GM19351 (cell line): ENCODE data around the gene C1QTNF9.
A peak's percentile ranks its signal among the peaks of the same experiment; 100 is the strongest.
"Not testable (repeated sequence)": the region's sequence is repeated elsewhere in the genome, so short reads cannot be mapped to it uniquely, and the experiment has no call there.

Source experiments
- ATAC-seq: cut with Tn5 transposase; IDR thresholded peaks from one replicate; pipeline ENCODE4 v1.9.1; 2021; ENCODE audit warnings: mild to moderate bottlenecking, moderate library complexity; ENCODE audit not compliant: unreplicated experiment

The C1QTNF9 gene, protein sequence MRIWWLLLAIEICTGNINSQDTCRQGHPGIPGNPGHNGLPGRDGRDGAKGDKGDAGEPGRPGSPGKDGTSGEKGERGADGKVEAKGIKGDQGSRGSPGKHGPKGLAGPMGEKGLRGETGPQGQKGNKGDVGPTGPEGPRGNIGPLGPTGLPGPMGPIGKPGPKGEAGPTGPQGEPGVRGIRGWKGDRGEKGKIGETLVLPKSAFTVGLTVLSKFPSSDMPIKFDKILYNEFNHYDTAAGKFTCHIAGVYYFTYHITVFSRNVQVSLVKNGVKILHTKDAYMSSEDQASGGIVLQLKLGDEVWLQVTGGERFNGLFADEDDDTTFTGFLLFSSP

DNA sequence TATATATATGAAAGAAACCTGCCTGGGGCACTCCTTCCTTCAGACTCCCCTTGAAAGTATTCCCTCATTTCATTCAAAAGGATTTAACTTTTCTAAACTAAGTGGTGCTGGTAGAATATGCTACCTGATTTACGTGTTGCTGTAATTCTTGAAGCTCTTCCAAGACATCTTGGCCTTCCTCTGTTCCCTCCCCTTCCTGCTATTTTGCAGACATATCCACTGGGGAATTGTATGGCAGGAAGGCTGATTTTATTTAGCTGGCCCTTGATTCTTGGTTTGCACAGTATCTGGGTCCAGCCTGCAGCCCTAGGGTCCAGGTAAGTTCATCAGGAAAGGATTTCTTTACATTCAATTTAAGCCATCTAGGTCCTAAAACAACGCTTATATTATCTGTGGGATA lies at the start of gene C1QTNF9:
TSS of gene C1QTNF9 (plus strand) at position 281 of the 400 bp plus-strand sequence. CDS start 6,424 bp downstream, outside the sequence.
- ATAC-seq = not testable (repeated sequence)

DNA sequence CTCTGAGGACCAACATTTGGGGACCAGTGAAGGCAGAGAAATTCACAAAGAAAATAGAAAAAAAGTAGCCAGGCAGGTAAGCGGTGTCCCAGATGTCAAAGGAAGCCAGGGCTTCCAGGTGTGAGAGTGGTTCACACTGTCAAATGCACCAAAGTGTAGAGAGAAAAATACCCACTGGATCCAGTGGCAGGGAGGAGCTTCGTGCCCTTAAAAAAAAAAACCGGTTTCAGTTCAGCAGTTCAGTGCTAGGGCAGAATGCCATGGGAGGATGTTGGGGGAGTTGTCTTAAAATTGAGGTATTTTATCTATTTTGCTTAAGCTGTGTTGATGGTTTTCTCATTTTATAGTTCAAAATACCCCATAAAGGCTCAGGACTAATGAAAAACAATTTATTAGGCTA lies 47.8 kb upstream of the C1QTNF9 start:
- no peak for ATAC-seq

DNA sequence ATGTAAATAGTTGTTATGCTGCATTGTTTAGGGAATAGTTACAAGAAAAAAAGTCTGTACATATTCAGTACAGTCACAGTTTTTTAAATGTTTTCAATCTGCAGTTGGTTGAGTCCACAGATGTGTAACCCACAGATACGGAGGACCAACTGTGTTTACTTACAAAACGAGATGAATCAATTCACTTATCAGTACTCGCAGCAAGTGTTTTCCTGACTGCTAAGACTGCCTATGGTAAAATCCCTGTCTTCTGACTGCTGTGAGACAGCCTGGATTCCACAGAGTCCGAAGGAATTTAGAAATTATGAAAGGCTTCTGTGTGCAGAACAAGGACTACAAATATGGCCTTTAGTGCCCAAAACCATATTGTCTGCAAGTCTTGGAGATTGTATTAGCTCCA lies 45.7 kb upstream of the C1QTNF9 start:
- no peak for ATAC-seq

DNA sequence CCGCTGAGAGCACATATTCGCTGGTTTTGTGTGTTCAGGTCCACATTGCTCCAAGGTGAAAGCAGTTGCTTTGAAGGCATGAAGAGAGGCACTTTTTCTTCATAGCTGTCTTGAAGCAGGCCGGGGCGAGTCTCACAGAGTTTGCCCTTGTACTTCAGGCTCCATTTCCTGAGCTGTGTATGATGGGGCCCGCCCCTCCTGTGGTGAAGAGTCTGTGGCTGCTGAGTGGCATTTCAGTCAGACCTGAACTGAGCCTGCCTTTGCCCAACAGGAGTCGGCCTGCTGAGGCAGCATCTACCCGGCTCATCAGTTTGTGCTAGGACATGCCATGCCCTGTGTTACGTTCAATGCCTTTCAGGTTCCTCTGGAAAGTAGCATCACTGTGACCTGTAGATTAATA lies 44.4 kb upstream of the C1QTNF9 start:
- ATAC-seq = no peak

DNA sequence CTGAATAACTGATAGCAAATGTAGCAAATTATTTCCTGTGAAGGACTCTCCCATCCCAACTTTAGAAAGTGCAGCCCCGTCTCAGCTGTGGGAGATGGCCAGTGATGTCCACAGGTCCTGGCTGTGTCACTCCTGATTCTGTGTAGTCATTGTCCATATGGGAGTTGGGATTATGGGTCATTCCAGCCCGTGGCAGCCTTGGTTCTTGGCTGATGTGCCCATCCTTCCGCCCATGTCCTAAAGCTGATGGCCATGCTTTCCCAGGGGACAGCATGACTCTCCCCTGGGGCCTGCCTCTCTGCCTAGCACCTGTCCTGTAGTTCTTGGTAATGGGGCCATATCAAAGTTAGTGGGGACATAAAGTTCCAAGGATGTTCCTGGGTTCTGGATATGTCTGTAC lies 43.9 kb upstream of the C1QTNF9 start:
- no peak for ATAC-seq

DNA sequence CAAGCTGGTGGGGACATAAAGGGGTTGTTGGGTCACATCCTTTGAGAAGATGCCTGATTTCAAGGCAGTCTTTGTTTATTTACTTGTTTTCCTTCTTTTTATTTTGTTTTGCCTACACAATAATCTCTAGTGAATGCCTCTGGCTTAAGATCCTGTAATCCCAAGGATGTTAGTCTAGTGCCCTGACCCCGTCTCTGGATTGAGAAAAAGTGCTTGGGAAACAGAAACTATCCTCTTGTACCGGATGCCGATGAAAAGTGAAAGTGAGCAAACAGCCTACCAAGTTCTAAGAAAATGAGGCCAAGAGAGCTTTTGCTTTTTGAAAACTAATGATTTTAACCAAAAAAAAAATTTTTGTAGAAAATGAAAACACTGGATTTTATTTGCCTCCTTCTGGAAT lies 42.1 kb upstream of the C1QTNF9 start:
- no peak for ATAC-seq

DNA sequence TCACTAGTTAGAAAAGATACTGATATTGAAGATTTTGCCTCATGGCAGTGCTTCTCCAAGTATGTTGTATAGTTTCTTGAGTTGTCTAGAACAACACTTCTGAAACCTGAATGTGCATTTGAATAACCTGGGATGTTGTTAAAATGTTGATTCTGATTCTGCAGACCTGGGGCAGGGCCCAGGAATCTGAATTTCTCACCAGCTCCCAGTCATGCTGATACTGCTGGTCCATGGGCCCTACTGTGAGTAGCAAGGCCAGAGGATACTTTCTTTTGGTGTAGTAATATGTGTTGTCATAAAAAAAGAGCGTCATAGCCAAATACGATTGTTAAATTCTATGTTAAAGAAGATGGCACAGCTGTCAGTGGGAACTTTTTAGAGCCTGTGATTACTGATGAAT lies 41.6 kb upstream of the C1QTNF9 start:
- ATAC-seq = no peak

DNA sequence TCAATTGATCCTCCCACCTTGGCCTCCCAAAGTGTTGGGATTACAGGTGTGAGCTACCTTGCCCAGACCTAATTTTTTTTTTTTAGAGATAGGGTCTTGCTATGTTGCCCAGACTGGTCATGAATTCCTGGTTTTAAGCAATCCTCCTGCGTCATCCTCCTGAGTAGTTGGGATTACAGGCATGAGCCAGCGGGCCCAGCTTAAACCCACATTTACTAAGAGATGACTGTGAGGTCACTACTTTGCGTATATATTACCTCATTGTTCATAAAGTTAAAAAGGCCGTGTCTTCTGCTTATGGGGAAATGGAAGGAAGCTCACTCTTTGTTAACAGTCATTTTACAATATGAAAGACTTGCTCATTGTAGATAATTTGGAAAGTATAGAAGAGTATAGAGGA lies 39.6 kb upstream of the C1QTNF9 start:
- ATAC-seq = no peak

DNA sequence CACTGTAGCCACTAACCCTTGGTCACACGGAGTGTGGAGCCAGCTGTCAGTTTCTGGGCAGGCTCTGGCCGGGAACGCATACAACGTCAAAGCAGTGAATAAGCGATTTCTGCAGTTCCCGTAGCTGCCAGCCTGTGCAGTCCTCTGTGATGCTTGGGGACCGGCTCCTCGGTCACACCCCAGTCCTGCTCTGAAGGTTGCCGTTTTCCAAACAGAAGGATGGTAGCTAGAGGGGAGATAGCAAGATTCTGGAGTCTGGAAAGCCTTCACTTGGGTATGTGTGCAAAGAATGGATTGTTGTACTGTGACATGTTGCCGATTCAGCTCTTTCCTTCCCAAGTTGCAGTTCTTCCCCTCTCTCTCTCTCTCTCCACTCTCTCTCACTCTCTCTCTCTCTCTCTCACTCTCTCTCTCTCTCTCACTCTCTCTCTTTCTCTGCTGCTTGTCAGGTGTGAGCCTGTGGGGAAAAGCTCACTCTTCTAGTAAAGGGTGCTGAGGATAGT lies 38.7 kb upstream of the C1QTNF9 start:
- ATAC-seq = peak; percentile 44

DNA sequence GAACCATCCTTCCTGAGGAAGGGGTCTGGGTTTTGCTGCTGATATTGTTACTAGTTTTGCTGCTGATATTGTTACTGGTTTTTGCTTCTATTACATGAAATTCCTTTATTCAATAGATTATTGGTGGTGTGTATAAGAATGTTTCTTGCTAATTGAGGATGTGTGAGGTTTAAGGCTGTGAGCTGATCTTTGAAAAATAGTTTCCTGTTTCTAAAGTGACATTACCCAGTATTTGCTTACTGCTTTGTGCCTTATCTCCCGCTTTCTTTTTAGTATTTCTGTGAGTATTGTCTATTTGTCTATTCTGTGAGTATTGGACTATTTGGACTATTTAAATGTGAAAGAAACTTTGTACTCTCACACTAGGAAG lies 38.2 kb upstream of the C1QTNF9 start:
- ATAC-seq = no peak

DNA sequence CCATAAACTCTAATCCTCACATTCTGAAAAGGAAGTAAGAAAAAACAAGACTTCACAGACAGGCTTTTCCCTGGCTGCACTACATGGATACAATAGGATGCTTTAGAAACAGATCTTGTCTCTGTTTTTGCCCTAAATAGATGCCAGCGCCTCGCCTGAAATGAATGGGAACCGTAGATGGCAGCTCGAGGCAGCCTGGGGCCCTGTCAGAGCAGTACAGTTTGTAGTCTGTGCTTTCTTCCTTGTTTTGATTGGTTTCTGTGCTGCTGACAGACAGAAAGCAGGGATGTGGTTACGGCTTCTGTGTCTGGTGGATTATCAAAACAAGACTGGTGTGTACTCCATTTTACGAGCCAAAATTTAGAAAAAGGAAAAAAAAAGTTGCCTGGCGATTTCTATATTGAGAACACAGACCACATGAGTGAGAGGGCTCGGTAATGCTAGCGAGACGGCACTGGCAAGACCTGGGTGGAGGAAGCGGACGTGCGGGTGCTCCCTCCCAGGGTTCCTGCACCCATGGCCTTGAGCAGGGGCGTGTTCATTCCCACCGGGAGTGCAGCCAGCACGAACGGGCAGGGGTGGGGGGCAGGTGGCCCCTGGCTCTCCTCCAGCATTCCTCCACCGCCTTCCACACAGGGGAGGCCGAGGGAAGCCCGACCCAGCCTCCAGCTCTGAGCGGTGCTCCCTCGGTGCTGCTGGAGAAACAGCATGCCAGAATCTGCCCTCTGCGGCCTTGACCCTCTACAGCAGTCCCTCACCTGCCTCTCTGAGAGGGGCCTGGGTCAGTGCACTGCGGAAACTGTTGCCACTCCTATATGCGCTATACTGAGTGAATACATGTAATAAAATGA lies 37.6 kb upstream of the C1QTNF9 start:
- peak; percentile 58 for ATAC-seq

DNA sequence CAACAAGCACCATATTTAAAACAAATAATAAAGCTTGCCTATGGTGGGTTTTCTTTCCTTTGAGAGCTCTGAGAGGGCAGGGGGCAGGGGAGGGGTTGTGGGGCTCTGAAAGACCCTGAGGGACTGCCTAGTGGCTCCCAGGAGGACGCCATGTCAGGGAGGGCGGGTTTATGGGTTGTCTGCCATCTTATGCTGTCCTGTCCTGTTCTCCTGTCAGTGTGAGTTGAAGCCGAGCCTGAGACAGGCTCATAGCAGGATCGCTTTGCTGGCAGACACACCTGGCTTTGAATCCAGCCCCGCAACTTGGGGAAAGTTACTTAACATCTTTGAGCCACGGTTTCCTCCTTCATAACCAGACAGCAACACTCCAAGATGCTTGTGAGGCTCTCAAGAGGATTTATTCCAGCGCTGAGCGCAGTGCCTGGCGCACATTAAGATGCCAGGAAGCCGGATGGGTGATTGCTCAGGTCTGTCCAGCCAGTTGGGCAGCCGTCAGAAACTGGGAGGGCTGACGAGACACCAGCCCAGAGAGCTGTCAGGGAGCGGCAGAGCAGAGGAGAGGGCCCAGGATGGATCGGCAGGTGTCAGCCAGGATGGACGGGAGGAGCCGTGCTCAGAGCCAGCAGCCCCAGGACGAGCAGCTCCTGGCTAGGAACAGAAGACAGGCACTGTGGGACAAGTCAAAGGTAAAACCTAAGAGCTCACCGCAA lies 36.8 kb upstream of the C1QTNF9 start:
- ATAC-seq = no peak

DNA sequence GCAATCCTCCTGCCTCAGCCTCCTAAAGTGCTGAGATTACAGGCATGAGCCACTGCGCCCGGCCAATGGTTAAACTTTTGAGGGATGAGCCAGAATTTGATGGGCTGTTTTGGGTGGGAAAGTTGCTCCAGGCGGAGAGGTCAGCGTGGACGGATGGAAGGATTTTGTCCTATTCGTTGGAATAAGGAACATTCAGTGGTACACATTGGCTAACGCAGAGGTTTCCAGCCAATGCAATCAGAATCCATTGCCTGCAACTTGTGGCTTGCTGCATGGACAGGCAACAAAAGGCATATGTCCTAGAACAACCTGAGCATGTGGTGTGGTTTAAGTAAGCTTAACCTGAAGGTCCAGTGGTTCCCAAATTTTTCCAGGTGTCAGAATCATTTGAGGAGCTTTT lies 35.5 kb upstream of the C1QTNF9 start:
- no peak for ATAC-seq

DNA sequence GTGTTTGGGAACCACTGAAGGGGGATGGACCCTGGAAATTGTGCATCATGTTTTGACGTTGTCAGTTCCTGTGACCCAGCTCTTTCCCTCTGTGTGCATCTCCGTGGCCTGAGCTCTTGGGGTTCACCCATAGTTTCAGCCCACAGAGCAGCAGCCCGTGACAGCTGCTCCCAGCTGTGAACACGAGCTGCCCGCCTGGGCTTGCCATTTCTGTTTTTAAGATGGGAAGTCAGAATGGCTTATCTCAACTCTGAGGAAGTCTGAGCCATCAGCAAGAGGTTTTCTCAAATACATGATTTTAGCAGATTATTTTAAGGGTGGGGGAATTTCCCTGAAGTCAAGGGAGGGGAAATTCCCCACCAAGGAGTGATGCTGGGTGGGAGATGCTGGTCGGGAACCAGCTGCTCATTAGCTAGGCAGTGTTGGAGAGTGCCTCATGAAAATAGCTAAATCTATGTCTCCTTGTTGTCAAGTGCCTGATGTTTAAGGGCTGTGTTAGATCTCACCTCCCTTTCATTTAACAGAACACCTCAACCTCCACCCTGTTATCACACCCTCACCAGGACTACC lies 34.8 kb upstream of the C1QTNF9 start:
- peak; percentile 50 for ATAC-seq

DNA sequence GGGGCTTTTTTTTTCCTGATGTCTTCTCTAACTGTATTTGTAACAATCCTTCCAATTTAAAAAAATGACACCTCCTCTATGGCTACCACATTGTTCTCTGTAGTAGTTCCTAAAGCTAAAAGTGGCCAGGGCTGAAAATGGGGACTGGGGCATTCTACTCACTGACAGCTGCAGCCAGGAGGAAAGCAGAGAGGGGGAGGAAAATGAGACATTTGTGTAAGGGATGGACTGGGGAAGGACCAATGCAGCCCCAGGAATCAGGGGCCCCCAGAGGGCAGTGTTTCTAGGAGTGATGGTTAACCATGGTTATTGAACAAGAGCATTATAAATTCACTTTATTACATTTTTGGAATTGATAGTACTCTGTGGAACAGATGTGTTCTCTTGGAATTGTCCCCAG lies 34.3 kb upstream of the C1QTNF9 start:
- no peak for ATAC-seq

DNA sequence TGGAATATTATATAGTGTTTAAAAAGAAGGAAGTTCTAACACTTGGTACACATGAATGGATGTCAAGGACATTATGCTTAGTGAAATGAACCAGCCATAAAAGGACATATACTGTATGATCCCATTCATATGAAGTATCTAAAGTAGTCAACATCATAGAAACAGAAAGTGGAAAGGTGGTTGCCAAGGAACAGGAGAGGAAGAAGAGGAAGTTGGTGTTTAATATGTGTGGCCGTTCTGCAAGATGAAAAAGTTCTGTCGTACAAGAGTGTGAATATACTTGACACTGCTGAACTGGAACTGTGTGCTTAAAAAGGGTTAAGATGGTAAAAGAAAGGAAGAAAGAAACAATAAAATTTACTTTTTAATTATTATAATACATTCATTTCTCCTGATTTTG lies 33.1 kb upstream of the C1QTNF9 start:
- no peak for ATAC-seq

DNA sequence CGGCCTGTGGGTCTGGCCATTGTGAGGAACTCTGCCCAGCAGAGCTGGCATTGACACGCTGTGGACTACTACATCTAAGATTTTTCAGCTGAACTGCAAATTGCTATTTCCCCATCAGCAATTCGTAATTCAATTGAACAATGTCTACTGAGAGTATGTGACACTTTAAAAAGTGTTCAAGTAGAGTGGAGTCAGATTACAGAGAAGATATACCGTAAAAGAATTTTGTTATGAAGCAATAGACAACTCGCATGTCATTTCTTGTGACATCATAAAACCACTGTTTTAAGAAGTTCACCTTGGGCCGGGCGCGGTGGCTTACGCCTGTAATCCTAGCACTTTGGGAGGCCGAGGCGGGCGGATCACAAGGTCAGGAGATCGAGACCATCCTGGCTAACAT lies 32.5 kb upstream of the C1QTNF9 start:
- ATAC-seq = no peak

DNA sequence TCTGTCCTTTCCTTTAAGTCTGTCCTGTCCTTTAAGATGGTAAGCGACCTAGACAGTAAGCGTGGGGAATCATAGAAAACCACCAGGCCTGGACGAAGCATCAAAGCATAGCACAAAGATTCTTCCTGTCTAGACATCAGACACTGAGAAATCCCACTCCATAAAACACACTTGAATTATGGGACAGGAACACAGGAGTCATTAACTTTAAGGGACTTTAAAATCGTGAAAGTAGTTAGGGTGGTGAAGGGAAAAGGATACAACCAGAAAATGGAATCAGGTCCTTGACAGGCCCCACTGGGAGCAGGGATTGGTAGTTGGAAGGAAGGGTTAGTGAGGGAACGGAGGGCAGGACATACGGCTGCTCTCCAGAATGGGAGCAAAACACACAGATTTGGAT lies 31.6 kb upstream of the C1QTNF9 start:
- ATAC-seq = no peak

DNA sequence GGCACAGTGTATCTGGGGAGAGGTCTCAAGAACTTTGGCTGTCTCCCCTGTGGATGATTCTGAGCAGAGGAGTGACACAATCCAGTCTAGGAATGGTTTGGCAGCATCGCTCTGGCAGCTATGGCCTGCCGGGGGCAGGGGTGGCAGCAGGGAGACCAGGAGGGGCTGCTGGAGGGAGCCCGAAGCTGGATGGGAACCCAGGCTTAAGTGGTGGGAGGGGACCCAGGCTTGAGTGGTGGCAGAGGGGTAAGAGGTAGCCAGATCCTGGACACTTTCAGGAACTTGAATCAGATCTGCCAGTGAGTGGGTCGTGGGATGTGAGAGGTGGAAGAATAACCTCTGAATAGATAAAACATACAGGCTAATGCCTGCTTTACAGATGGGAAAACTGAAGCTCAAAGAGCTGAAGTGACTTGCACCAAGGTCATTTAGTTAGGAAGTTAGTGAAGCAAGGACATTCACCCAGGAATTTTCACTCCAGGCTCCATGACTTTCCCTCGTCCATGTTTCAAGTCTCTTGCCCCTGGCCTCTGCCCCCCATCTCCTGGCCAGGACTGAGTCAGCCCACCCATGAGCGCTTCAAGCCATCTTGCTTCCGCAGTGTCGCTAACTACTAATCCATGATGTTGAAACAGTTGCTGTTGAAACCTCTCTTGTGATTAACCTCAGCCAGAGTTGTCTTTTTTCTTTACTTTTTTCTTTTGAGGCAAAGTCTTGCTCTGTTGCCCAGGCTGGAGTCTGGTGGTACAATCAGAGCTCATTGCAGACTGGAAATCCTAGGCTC lies 29.9 kb upstream of the C1QTNF9 start:
- no peak for ATAC-seq

DNA sequence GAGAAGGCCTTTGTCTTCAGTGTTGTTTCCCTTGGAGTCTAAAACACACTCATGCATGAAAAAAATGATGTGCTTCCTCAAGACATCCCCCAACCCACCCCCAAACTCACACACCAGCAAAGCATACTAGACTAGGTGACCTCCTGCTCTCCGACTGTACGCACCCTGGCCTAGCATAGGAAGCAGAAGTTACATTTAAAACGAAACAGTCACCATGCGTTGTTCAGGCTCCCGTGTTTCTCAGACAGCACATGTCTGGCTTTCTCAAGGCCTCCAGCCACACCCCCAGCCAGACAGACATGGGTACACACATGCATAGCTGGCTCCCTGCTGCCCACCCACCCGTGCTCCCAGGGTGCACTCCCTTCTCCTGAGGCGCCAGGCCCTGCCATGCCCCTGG lies 28.7 kb upstream of the C1QTNF9 start:
- ATAC-seq = peak; percentile 86
